PC-9 (cell line): ENCODE data around the gene JMJD1C. TPM values are rescaled to one million over a fixed set of nuclear protein-coding genes. Genes with fewer than 3 reads are reported as not detected.

ENCODE experiments used
- BruUV-seq: library from RNA; stranded (reverse); fragments of 400-500 nt; replicated peaks from 2 replicates; lab custom pipeline; 2021; lab: Mats Ljungman, UMichigan
- CTCF ChIA-PET: fragments of 300-600 bp; sonication (Branson Sonifier 250); formaldehyde crosslinking; loops from one replicate; lab custom pipeline; 2022; ENCODE audit warnings: antibody characterized with exemption; lab: Charles Lee
- POLR2A ChIA-PET: fragments of 300-600 bp; sonication (Branson Sonifier 250); formaldehyde crosslinking; loops from one replicate; lab custom pipeline; 2022; ENCODE audit warnings: antibody characterized with exemption; ENCODE audit not compliant: unreplicated experiment; lab: Charles Lee
- DNase-seq, 2 experiments: peaks; one replicate each; pipeline versions ENCODE4 v3.0.0 to v3.0.0-alpha.2; 2015 to 2022; ENCODE audit warnings: mixed read lengths in 1 of 2
- H2AFZ ChIP-seq: fragments of 200-600 bp; sonication (generic); 2 replicates; pipeline ENCODE4 v1.8.1; 2017; ENCODE audit warnings: antibody characterized with exemption
- H3F3A ChIP-seq: fragments of 200-600 bp; sonication (generic); 2 replicates; pipeline ENCODE4 v1.8.1; 2017; ENCODE audit warnings: antibody characterized with exemption, mild to moderate bottlenecking, low read depth; ENCODE audit not compliant: insufficient read depth
- H3K27ac ChIP-seq: fragments of 200-600 bp; sonication (generic); 2 replicates; pipeline ENCODE4 v1.6.1; 2016; ENCODE audit warnings: mixed run types
- H3K27me3 ChIP-seq: fragments of 200-600 bp; sonication (generic); 2 replicates; pipeline ENCODE4 v1.6.1; 2016; ENCODE audit warnings: low read depth, mixed run types; ENCODE audit not compliant: insufficient read depth
- H3K36me3 ChIP-seq: fragments of 200-600 bp; sonication (generic); 2 replicates; pipeline ENCODE4 v1.6.1; 2016; ENCODE audit warnings: low read depth, mixed run types
- H3K4me1 ChIP-seq: fragments of 200-600 bp; sonication (generic); replicated peaks from 2 replicates; pipeline ENCODE4 v1.6.1; 2016; ENCODE audit warnings: mixed run types; ENCODE audit not compliant: insufficient read depth
- H3K4me2 ChIP-seq: fragments of 200-600 bp; sonication (generic); 2 replicates; pipeline ENCODE4 v1.6.1; 2017; ENCODE audit warnings: mixed run types
- H3K4me3 ChIP-seq: fragments of 200-600 bp; sonication (generic); 2 replicates; pipeline ENCODE4 v1.6.1; 2016; ENCODE audit warnings: mixed run types
- H3K79me2 ChIP-seq: fragments of 200-600 bp; sonication (generic); 2 replicates; pipeline ENCODE4 v1.6.1; 2017; ENCODE audit warnings: low read depth, mixed run types
- H3K9me2 ChIP-seq: fragments of 200-600 bp; sonication (generic); 2 replicates; pipeline ENCODE4 v1.8.1; 2017; ENCODE audit warnings: mild to moderate bottlenecking; ENCODE audit not compliant: insufficient read depth
- H3K9me3 ChIP-seq: fragments of 200-600 bp; sonication (generic); 2 replicates; pipeline ENCODE4 v1.8.1; 2016; ENCODE audit warnings: low read depth; ENCODE audit not compliant: insufficient read depth
- H4K20me1 ChIP-seq: fragments of 200-600 bp; sonication (generic); 2 replicates; pipeline ENCODE4 v1.8.1; 2017; ENCODE audit not compliant: insufficient read depth
- EZH2 ChIP-seq: fragments of 200-600 bp; sonication (generic); IDR thresholded peaks from 2 replicates; pipeline ENCODE4 v1.8.0; 2017; ENCODE audit warnings: antibody characterized with exemption, low read depth
- intact Hi-C: fragments of 100-400 bp; cut with micrococcal nuclease; formaldehyde crosslinking; loops from one replicate; pipeline ENCODE4 v1.10.0; 2022; ENCODE audit not compliant: unreplicated experiment
- total RNA-seq: library from RNA; stranded (reverse); gene quantifications from 2 replicates; pipeline ENCODE4 v1.2.3, GENCODE V29; 2021
- TF ChIP-seq, protein P1 (sequence below): fragments of 200-600 bp; sonication (generic); conservative IDR thresholded peaks from 2 replicates; pipeline ENCODE4 v1.6.1; 2017; ENCODE audit warnings: mixed run types, antibody characterized with exemption, mild to moderate bottlenecking, moderate library complexity

The JMJD1C gene
- total RNA-seq, 1 experiment from 2014 or later = 78.7 TPM

DNA sequence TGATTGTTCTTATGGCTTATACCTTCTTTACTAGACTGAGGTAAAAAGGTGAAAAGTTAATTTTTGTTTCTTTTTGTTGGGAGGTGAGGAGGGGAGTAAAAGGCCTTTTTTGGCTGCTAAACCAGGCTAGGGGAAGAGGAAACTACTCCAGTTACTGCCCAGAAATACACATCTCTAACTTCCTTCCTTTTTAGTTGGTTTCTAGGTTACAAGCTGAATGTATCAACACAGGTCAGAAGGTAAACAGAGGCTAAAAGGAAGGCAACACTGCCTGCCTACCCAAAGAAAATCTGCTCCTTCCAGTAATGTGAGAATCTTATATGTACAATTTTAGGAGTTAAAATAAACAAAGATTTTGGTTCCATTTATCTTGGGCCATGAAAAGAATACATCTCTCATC lies 192.2 kb downstream of the JMJD1C start:
- no peaks in the 10 kb centered on the region for H3K9me2 ChIP-seq
- peaks cover 20% of the 10 kb centered on the region for H3K4me1 ChIP-seq
- H3K79me2 ChIP-seq = peaks cover 21% of the 10 kb centered on the region
- ChIA-PET POLR2A (no interaction called here), CTCF (no interaction called here)
- H2AFZ ChIP-seq = no peak overlapping the region
- H4K20me1 ChIP-seq = no peaks in the 10 kb centered on the region; the same call in 1 of the 2 replicates
- TF ChIP-seq, protein P1, sequence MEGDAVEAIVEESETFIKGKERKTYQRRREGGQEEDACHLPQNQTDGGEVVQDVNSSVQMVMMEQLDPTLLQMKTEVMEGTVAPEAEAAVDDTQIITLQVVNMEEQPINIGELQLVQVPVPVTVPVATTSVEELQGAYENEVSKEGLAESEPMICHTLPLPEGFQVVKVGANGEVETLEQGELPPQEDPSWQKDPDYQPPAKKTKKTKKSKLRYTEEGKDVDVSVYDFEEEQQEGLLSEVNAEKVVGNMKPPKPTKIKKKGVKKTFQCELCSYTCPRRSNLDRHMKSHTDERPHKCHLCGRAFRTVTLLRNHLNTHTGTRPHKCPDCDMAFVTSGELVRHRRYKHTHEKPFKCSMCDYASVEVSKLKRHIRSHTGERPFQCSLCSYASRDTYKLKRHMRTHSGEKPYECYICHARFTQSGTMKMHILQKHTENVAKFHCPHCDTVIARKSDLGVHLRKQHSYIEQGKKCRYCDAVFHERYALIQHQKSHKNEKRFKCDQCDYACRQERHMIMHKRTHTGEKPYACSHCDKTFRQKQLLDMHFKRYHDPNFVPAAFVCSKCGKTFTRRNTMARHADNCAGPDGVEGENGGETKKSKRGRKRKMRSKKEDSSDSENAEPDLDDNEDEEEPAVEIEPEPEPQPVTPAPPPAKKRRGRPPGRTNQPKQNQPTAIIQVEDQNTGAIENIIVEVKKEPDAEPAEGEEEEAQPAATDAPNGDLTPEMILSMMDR = no peak
- TF ChIP-seq EZH2 = no peak
- intact Hi-C loops = no loop called here
- H3F3A ChIP-seq = peaks cover 11% of the 10 kb centered on the region
- no peaks in the 10 kb centered on the region for H3K27me3 ChIP-seq
- H3K9me3 ChIP-seq = no peaks in the 10 kb centered on the region
- DNase-seq = no peak
- no TSS peak for BruUV-seq
- H3K4me3 ChIP-seq = no peak overlapping the region
- peak overlapping the region; percentile 17 for H3K27ac ChIP-seq
- H3K4me2 ChIP-seq = no peak overlapping the region
- H3K36me3 ChIP-seq = no peaks in the 10 kb centered on the region

DNA sequence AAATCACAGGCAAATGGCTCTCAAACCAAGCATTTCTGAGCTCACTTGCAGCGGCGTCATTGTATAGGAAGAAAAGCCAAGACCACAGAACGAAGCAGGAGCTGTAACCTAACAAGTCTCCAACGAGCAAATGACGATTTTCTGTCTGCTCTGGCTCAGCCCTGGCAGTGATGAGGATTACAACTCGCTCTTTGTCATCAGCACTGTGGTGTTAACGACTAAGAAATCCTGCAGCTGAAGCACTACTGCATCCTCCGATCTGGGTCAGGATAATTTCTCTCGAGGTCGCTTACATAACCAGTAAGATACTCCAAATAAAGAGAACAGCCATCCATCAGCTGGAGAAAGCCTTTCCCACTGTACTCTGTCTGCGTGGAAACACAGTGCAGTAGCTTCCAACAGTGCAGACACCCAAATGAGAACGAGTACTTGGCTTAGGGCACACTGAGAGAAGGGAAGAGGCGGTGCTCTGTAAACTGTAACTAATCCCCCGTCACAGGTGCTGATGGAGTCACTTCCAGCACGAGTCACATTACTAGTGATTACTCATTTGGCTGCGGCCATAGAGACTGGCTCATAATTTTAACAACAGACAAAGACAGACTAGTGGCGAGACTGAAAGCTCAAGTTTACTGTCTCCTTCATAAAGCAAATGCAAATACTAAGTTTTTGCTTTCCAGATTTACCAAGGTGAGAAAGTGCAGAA lies 196.8 kb downstream of the JMJD1C start:
- H3K4me3 ChIP-seq = peak overlapping the region; percentile 71
- peak overlapping the region; percentile 96 for H3K27ac ChIP-seq
- TF ChIP-seq, protein P1 = peak; percentile 25; the same call in 1 of the 2 replicates
- no peak for TF ChIP-seq EZH2
- POLR2A ChIA-PET = interaction anchor here (0.6 to 1.6 kb wide), 12 partner anchors 15 to 447 kb away, joined by 3 to 11 read pairs (median 4); no protein-coding TSS in a partner anchor
- peak; percentile 82 to 96 for DNase-seq
- peaks cover 34% of the 10 kb centered on the region for H3K4me1 ChIP-seq
- H3K9me3 ChIP-seq = no peaks in the 10 kb centered on the region
- H3K9me2 ChIP-seq = no peaks in the 10 kb centered on the region
- H3K27me3 ChIP-seq = no peaks in the 10 kb centered on the region
- 0 out of 2 replicates have a peak overlapping the region, but pooled peaks have one; percentile 40 for H2AFZ ChIP-seq
- BruUV-seq = TSS peak; percentile 77
- peaks cover 29% of the 10 kb centered on the region for H3F3A ChIP-seq
- peak overlapping the region; percentile 99 for H3K4me2 ChIP-seq
- CTCF ChIA-PET = interaction anchor here (0.6 kb wide), 1 partner anchor 33 kb away, joined by 4 read pairs; no protein-coding TSS in a partner anchor
- intact Hi-C loops = loop anchor here (1.0 to 2.0 kb wide), 7 partner anchors 32 to 361 kb away; partner anchors contain the start of gene JMJD1C
- H3K79me2 ChIP-seq = peaks cover 67% of the 10 kb centered on the region
- no peaks in the 10 kb centered on the region for H3K36me3 ChIP-seq
- no peaks in the 10 kb centered on the region; the same call in 1 of the 2 replicates for H4K20me1 ChIP-seq

DNA sequence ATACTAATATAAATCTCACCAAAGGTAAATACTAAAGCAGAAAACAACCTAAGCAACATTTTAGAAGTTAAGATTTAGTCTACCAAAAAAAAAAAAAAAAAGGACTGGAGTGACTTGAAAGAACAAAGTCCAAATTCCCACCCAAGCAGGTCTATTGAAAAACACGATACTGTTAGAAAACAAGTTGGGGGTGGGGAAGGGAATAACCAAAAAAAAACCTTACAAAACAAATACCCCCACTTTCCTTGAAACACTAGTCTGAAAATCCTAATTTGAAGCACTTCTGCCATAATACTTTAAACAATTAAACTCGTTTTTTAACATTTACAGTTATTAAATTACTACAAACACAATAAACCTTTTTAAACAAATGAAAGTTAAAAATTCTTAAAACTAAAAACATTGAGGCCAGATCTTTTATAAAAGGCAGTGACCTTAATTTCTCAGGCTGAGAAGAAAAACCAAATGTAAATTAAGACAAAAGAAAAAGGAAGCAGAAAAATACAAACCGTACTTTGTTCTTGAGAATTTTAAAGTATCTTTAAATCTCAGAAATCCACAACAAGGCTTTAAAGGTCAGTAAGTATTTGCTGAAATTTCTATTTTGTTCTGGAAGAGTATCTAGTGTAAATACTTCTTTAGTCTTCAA lies 197.5 kb downstream of the JMJD1C start:
- Histone ChIP-seq H3K9me2 (no peaks in the 10 kb centered on the region), H3F3A (peaks cover 29% of the 10 kb centered on the region), H3K27ac (peak overlapping the region; percentile 96), H2AFZ (peak overlapping the region; percentile 40; the same call in 1 of the 2 replicates), H3K4me3 (peak overlapping the region; percentile 71), H3K27me3 (no peaks in the 10 kb centered on the region), H3K4me2 (peak overlapping the region; percentile 99), H3K9me3 (no peaks in the 10 kb centered on the region), H3K4me1 (peaks cover 31% of the 10 kb centered on the region), H3K79me2 (peaks cover 70% of the 10 kb centered on the region), H4K20me1 (no peaks in the 10 kb centered on the region; the same call in 1 of the 2 replicates), H3K36me3 (0 out of 2 replicates have a peak, but pooled peaks cover 3% of the 10 kb centered on the region)
- intact Hi-C loops = loop anchor here (2.0 kb wide), 5 partner anchors 31 to 285 kb away; partner anchors contain the start of gene JMJD1C
- no peak for TF ChIP-seq EZH2
- TF ChIP-seq, protein P1 = no peak
- no peak for DNase-seq
- ChIA-PET CTCF (interaction anchor here (0.6 to 0.9 kb wide), 2 partner anchors 32 to 51 kb away, joined by 3 to 4 read pairs; no protein-coding TSS in a partner anchor), POLR2A (interaction anchor here (0.6 to 1.6 kb wide), 8 partner anchors 14 to 447 kb away, joined by 3 to 9 read pairs (median 6); no protein-coding TSS in a partner anchor)
- no TSS peak for BruUV-seq
